Gastroesophageal sphincter (tissue), 3 donors: ENCODE data around the gene TMEM30A.

Source experiments
- CTCF ChIP-seq, 4 experiments: fragments of 200-600 bp in 2 of 4; fragments of 450-650 bp in 2 of 4; sonication (generic) in 1 of 4; IDR thresholded peaks; one replicate each; pipeline ENCODE4 v1.5.1; 2017 to 2019; ENCODE audit warnings: antibody characterized with exemption in 4 of 4, mild to moderate bottlenecking in 2 of 4, moderate library complexity in 2 of 4
- EP300 ChIP-seq: sonication (generic); formaldehyde crosslinking; IDR thresholded peaks from one replicate; pipeline ENCODE4 v1.6.1; 2017; ENCODE audit warnings: antibody characterized with exemption, mild to moderate bottlenecking
- POLR2A ChIP-seq, 2 donors: fragments of 450-650 bp; IDR thresholded peaks; one replicate each; pipeline ENCODE4 v1.6.1; 2017; ENCODE audit warnings: antibody characterized with exemption in 2 of 2, mild to moderate bottlenecking in 2 of 2, moderate library complexity in 1 of 2

- no peak for TF ChIP-seq CTCF (IDR thresholded peaks at IDR 0.05)
- peak; percentile 50 to 77 for TF ChIP-seq POLR2A (IDR thresholded peaks at IDR 0.05)
- TF ChIP-seq EP300 = no peak
Measured at GRCh38 chr6:75243333-75244062, 41.1 kb downstream of the TMEM30A start, which contains the start of gene COX7A2.
